Hematopoietic multipotent progenitor cell (in vitro differentiated cells): ENCODE measurements around the gene SLC5A5. TPM values are rescaled to one million over a fixed set of nuclear protein-coding genes. Genes with fewer than 3 reads are reported as not detected.
"Not testable (repeated sequence)": the region's sequence is repeated elsewhere in the genome, so short reads cannot be mapped to it uniquely, and the experiment has no call there.

Source experiments
- DNase-seq, 3 donors: peaks; one replicate each; pipeline ENCODE4 v3.0.0-alpha.2; 2011 to 2015; ENCODE audit warnings: low read depth in 2 of 3, low spot score in 2 of 3
- total RNA-seq: library from RNA; depleted of rRNA; stranded (reverse); fragments of >200 nt; gene quantifications from one replicate; pipeline ENCODE4 v1.2.3, GENCODE V29; 2012

The SLC5A5 gene
- total RNA-seq, 1 donor = 1.3 TPM

DNA sequence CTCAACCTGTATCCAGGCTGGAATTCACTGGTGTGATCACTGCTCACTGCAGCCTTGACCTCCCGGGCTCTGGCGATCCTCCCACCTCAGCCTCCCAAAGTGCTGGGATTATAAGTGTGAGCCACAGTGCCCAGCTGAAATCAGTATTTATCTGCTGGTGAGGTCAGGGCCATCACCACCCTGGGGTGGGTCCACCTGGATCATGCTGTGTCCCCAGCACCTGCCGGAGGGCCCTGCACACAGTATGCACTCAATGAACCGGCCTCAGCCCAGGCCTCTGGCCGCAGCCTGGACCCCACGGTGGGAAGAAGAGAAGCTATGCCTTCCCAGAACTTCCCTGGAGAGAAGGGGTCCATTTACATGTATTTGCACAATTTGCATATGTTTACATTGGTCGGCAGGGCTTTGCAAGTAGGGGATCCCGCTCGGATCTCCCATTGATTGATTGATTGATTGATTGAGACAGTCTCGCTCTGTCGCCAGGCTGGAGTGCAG, 2.6 kb upstream of the SLC5A5 start:
- DNase-seq = no peak

DNA sequence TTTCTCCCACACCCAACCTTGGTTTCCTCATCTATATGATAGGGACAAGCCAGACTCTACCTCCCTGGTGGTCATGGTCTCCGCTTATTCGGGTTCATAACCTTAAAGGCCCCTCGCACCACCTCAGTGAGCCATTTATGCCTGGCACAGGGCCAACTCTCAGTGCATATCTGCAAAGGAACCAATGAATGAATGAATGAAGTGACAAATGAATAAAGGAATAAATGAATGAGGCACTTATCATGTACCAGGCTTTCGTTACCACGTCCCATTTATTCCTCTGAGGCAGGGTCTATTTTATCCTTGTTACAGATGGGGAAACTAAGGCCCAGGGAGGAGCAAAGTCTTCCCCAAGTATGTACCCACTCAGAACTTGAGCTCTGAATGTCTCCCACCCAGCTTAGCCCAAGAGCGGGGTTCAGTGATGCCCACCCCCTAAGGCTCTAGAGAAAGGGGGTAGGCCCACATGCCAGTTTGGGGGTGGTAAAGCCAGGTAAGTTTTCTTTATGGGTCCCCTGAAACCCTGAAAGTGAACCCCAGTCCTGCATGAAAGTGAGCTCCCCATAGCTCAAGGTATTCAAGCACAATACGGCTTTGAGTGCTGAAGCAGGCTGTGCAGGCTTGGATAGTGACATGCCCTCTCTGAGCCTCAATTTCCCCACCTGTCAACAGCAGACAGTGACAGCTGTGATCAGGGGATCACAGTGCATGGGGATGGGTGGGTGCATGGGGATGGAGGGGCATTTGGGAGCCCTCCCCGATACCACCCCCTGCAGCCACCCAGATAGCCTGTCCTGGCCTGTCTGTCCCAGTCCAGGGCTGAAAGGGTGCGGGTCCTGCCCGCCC, 490 bp upstream of the SLC5A5 start:
- DNase-seq = no peak

DNA sequence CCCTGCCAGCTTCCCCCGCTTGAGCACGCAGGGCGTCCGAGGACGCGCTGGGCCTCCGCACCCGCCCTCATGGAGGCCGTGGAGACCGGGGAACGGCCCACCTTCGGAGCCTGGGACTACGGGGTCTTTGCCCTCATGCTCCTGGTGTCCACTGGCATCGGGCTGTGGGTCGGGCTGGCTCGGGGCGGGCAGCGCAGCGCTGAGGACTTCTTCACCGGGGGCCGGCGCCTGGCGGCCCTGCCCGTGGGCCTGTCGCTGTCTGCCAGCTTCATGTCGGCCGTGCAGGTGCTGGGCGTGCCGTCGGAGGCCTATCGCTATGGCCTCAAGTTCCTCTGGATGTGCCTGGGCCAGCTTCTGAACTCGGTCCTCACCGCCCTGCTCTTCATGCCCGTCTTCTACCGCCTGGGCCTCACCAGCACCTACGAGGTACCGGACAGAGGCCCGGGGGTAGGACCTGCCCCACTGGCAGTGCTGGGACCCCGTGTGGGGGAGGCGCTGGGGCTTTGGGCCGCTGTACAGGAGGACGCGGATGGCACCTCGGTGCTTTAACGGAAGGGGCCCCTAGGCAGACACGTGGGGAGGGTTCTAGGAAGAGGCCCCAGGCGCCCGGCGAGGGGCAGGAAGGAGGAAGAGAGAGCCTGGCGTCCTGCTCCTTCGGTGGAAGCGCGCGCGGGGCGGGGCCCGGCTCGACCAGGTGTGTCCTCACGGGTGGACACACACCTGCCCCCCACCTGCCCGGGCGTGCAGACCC, 681 bp downstream of the SLC5A5 start:
- peak in 1 of 3 donors; percentile 30 for DNase-seq

DNA sequence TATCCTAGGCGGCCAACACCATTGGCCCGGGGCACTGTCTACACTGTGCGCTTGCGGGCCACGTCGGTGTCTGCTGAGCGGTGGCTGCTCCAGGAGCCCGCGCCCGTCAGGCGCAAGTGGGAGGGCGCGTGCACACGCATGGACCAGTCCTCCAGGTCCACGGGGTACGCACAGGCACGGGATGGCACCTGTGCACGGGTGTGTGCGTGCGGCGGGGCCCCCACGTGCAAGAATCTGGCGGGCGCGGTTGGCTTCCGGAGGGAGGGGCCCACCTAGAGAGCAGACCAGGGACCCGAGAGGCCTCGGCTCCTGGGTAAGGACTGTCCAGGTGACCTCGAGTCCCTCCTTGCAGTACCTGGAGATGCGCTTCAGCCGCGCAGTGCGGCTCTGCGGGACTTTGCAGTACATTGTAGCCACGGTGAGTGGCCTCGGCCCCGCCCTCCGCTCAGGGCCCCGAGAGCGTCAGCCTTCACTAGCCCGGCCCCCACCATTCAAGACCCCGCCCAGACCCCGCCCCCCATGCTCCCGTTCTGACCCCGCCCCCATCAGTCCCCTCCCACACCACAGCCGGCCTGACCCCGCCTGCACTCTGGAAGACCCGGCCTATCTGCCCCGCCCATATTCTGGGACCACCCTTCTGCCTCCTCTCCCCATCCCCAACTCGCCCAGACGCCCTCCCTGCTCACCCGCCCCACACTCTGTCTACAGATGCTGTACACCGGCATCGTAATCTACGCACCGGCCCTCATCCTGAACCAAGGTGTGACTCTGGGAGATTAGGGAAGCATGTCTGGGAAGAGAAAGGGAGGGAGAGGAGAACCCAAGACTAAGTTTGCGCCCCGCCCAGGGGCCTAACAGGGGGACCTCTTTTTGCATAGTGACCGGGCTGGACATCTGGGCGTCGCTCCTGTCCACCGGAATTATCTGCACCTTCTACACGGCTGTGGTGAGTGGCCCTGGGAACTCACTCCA, 2.3 kb downstream of the SLC5A5 start:
- DNase-seq = peak in 2 of 3 donors; percentile 67 to 78

DNA sequence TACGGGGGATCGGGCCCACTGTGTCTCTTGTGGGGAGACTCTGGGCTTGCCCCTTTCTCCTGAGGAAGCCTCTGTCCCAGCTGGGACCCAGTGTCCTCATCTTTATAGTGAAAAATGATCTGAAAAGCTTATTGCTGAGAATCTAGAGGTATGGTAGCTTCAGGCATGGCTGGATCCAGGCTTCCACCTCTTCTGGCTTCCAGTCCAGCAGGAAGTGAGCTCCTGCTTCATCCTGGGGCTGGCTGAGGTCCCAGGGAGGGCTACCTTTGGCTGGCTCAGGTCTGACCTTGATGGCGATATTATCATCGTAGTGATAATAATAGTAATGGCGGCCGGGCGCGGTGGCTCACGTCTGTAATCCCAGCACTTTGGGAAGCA, 3.0 kb downstream of the SLC5A5 start:
- no peak for DNase-seq

DNA sequence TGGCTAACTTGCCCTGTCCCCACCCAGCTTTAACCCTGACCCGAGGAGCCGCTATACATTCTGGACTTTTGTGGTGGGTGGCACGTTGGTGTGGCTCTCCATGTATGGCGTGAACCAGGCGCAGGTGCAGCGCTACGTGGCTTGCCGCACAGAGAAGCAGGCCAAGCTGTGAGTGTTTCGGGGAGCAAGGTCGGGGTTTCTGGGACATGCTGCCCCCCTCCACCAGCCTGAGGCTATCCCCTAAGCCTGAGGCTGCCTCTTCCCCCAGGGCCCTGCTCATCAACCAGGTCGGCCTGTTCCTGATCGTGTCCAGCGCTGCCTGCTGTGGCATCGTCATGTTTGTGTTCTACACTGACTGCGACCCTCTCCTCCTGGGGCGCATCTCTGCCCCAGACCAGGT, 6.0 kb downstream of the SLC5A5 start:
- no peak for DNase-seq

DNA sequence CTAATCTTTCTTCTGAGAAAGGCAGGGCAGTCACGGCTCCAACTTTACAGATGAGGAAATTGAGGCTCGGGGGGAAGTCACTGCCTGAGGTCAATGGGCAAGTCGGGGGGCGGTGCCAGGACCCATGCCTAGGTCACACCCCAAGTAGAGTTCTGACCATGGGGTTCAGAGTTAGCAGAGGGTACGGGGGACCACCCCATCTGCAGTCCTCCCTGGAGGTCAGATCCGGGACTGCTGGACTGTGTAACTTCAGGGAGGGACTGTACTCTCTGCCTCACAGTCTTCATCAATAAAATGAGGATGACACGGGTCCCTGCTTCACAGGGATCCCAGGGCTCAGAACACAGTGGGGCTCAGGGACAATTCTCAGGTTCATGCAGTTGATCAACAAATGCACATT, 7.7 kb downstream of the SLC5A5 start:
- no peak for DNase-seq

DNA sequence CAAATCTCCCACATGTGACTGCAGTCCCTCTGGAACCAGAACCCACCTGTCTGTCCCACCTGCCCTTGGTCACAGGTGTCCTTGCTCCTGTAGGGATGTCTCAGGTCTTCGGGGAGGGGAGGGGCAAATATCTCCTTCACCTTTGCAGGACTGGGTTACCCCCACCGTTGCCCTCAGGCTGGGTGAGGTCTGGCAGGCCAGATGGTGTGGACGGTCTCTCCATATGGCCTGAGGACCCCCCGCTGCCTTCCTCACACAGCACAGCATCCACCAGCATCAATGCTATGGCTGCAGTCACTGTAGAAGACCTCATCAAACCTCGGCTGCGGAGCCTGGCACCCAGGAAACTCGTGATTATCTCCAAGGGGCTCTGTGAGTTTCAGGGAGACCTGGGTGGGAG, 10.0 kb downstream of the SLC5A5 start:
- no peak for DNase-seq

DNA sequence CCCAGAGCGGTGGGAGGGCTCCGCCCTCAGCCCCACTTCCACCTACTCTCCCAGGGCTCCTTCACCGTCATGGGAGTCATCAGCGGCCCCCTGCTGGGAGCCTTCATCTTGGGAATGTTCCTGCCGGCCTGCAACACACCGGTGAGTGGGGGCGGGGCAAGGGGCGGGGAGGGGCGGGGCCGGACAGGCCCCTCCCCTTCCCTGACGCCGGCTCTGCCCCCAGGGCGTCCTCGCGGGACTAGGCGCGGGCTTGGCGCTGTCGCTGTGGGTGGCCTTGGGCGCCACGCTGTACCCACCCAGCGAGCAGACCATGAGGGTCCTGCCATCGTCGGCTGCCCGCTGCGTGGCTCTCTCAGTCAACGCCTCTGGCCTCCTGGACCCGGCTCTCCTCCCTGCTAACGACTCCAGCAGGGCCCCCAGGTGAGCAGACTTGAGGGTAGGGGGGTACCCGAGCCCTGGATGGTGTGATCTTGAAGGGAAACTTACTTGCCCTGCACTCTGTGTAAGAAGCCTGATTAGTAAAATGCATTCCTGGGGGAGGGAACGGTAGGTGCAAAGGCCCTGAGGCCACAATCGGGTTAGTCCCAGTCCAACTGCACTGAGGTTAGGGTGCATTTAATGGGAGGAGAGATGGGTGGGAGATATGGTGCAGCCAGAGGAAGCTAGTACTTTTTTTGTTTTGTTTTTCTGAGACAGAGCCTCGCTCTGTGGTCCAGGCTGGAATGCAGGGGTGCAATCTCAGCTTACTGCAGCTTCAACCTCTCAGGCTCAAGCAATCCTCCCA, 12.1 kb downstream of the SLC5A5 start:
- no peak for DNase-seq

DNA sequence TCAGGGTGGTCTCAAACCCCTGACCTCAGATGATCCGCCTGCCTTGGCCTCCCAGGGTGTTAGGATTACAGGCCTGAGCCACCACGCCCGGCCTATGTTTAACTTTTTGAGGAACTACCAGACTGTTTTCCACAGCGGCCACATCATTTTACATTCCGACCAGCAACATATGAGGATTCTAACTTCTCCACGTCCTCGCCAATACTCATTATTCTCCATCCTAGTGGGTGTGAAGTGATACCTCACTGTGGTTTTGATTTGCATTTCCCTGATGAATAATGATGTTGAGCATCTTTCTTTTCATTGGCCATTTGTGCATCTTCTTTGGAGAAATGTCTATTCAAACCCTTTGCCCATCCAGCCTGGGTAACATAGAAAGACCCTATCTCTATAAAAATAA, 14.8 kb downstream of the SLC5A5 start:
- no peak for DNase-seq

DNA sequence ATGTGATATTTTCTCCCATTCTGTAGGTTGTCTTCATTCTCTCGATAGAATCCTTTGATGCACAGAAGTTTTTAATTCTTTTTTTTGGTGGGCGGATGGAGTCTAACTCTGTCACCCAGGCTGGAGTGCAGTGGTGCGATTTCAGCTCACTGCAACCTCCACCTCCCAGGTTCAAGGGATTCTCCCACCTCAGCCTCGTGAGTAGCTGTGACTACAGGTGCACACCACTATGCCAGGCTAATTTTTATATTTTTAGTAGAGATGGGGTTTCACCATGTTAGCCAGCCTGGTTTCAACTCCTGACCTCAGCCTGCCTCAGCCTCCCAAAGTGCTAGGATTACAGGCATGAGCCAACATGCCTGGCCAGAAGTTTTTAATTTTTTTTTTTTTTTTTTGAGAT, 15.5 kb downstream of the SLC5A5 start:
- not testable (repeated sequence) for DNase-seq

DNA sequence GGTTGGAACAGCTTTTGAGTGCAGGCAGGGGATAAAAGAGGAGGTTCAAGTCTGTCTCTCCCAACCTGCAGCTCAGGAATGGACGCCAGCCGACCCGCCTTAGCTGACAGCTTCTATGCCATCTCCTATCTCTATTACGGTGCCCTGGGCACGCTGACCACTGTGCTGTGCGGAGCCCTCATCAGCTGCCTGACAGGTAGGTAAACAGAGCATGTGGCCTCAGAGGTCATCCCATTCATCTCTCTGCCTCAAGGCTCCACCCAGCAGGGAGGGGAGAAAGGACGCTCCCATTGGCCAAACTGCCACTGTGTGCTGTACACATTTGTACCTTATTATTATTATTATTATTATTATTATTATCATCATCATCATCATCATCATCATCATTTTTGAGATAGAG, 16.5 kb downstream of the SLC5A5 start:
- no peak for DNase-seq

DNA sequence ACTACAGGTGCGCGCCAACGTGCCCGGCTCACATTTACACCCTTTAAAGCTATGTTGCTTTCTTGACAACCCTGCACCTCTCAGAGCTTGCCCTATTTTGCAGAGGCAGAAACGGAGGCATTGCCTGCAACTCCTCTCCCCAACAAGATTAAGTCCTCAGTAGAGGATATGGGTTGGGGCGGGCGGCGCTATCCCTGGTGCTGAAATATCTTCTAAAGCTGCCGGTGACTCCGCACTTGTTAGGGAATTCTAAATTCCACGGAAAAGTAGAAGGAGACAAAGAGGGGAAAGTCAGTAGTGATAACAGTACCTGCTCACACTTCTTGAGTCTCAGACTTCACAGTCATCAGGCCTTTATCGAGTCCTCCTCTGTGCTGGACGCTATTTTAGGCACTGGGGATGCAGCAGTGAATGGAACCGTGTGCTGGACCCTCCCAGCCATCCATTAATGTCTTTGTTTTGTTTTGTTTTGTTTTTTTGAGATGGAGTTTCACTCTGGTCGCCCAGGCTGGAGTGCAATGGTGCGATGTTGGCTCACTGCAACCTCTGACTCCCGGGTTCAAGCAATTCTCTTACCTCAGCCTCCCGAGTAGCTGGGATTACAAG, 18.0 kb downstream of the SLC5A5 start:
- DNase-seq = peak in 2 of 3 donors; percentile 14 to 47

DNA sequence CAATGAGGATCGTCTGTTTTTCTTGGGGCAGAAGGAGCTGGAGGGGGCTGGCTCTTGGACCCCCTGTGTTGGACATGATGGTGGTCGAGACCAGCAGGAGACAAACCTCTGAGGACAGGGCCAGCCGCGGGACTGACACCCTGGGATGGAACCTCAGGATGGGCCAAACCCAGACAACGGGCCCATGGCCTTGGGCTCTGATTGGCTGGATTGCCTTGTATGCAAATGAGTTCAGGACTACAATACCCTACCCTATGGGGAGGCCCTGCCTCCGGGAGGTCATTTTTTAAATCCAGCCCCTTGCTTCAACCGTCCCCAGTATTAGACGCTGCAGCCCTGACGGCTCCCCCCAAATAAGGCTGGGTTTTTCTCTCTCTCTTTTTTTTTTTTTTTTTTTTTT, 22.0 kb downstream of the SLC5A5 start:
- no peak for DNase-seq

DNA sequence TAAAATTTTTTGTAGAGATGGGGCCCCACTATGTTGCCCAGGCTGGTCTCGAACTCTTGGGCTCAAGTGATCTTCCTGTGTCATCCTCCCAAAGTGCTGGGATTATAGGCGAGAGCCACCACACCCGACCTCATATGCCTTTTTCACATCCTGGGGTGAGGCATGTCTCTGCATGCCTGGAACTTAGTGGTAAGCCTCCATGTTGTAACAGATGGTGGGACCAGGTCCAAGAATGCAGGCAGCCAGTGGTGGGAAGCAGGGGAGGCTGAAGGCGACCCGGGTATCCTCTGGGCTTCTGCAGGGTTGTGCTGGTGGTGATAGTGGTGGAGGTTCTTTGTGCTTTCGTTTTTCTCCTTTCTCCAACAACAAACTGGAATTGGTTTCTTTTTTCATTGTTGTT, 31.0 kb downstream of the SLC5A5 start:
- no peak for DNase-seq

DNA sequence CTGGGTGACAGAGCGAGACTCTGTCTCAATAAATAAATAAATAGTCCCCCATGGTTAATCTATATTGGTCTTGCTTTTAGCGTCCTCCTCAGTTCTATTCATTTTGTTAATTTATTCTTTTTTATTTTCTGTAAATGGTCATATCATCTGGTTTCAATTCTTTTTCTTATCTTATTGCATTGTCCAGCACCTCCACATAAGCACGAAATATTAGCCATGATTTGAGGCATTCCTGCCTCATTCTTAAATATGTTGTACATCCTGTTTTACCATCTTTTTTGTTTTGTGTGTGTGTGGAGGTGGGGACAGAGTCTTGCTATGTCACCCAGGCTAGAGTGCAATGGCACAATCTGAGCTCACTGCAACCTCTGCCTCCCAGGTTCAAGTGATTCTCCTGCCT, 36.5 kb downstream of the SLC5A5 start:
- no peak for DNase-seq

DNA sequence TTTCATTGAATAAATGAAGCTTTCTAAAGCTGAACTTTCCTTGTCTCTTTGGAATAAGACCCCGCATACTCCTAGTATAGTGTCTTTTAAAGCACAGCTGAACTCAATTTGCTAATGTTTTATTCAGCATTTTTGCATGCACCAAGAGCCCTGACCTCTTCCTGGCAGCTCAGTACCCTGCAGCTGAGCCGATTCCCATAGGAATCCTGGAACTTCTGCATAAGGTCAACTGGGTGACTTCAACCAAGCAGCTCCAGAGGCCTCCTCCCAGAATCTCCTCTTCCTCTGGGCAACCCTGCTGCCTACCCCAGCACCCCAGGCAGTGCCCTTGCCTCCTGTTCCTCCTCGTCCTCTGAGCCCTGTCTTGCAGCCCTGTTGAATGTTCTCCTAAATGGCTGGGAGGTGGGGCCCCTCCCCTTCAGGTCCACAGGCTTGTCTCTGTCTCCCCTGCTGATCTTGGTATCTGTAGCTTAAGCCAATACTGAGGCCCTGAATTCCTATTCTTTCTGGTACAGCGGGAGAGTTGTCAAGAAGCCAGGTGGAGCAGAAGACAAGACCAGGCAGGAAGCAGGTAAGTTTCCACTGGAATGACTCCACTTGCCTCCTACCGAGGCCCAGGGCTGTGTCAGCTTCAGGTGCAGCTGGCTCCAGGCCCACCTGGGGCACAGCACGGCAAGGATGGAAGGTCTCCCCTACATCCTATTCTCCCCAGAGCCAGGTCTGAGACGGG, 37.4 kb downstream of the SLC5A5 start:
- DNase-seq = no peak

DNA sequence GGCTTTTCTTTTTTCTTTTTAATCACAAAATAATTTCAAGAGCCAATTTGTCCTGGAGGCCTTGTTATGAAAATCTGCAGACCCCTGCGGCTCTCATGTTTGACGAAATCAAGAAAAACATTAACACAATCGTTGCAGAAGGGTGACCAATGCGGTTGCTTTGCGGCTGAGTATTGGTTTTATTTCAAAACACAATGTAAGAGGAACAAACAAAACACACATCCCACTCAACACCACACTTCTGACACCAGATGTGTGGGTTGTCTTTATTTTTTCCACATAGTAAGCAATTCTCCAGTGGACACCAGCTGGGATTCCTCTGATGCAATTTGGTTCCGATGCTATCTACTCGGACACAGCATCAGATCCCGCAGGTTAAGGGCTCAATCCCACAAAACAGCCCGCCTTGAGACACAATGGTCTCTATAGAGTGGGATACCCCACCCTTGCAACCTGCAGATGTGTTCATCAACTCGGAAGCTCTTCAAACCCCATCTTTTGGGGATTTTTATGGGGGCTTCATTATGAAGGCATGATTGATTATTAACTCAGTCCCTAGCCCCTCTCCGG, 39.1 kb downstream of the SLC5A5 start:
- DNase-seq = no peak
